Retinal pigment epithelial cell (primary cell): ENCODE results near the gene PLCB4.

ENCODE experiments used
- DNase-seq: peaks from one replicate; pipeline ENCODE4 v3.0.0-alpha.2; 2010; ENCODE audit warnings: low read depth
- H3K4me3 ChIP-seq: 2 replicates; pipeline ENCODE4 v1.5.1; 2011; ENCODE audit warnings: mild to moderate bottlenecking, low read length, control low read depth, moderate library complexity
- TF ChIP-seq, protein P1 (sequence below): conservative IDR thresholded peaks from 2 replicates; pipeline ENCODE4 v1.5.1; 2011; ENCODE audit warnings: low read depth, low read length, control low read depth, inconsistent platforms

Gene PLCB4

DNA sequence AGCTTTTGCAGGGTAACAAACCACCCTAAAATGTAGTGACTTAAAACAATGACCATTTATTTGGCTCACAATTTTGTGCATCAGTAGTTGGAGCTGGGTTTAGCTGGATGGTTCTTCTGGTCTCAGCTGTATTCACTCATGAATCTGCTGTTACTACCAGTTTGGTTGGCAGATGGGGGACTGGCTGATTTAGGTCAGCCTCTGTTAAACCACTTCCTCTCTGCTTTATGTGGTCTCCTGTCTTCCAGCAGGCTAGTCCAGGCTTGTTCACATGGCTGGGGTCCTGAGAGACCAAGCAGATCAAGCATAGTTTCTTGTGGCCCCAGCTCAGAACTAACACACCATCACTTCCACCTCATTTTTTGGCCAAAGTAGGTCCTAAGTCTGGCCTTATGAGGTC is 378.3 kb downstream of the PLCB4 start:
- H3K4me3 ChIP-seq = no peak overlapping the region
- TF ChIP-seq, protein P1, sequence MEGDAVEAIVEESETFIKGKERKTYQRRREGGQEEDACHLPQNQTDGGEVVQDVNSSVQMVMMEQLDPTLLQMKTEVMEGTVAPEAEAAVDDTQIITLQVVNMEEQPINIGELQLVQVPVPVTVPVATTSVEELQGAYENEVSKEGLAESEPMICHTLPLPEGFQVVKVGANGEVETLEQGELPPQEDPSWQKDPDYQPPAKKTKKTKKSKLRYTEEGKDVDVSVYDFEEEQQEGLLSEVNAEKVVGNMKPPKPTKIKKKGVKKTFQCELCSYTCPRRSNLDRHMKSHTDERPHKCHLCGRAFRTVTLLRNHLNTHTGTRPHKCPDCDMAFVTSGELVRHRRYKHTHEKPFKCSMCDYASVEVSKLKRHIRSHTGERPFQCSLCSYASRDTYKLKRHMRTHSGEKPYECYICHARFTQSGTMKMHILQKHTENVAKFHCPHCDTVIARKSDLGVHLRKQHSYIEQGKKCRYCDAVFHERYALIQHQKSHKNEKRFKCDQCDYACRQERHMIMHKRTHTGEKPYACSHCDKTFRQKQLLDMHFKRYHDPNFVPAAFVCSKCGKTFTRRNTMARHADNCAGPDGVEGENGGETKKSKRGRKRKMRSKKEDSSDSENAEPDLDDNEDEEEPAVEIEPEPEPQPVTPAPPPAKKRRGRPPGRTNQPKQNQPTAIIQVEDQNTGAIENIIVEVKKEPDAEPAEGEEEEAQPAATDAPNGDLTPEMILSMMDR = no peak
- DNase-seq = no peak

DNA sequence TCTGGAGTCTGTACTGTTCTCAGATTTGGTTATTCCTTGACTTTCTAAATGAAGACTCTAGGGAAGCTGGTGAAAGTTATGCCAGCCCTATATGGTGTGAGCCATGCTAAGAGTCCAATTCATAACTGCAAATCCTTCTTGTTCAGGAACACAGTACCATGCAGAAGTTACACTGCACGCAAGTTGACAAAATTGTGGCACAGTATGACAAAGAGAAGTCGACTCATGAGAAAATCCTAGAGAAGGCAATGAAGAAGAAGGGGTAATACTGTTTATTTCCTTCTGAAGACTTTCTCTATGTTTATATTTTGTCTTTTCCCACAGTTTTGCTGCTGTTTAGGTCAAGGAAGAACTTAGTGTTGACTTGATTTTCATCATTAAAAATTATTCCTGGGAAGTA is 384.3 kb downstream of the PLCB4 start:
- TF ChIP-seq, protein P1 = no peak
- DNase-seq = no peak

DNA sequence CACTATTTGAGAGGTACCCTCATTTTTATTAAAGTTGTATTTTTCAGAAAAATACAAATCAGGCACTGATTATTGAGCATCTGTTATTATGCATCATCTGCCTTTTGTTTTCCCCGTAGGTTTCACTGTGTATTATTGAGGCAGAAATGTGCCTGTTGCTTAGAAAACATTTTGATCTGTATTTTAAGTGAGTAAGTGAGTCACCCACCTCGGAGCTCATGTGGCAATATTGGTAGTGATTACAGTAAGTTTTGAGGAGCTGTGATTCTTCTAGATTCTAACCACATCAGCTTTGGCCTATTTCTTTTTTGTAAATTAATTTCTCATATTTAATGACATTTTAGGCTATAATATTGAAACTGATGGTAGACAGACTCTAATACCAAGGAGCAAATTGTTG is 385.9 kb downstream of the PLCB4 start:
- no peak for DNase-seq
- TF ChIP-seq, protein P1 = no peak
- no peak overlapping the region for H3K4me3 ChIP-seq

More for the DNA sequence above, 384.3 kb downstream of the PLCB4 start:
- H3K4me3 ChIP-seq = no peak overlapping the region

GRCh38 chr20:9457136-9457535 is 388.2 kb downstream of the PLCB4 start:
- TF ChIP-seq, protein P1 = no peak
- no peak overlapping the region for H3K4me3 ChIP-seq
- DNase-seq = no peak

- no peak for DNase-seq
- no peak overlapping the region for H3K4me3 ChIP-seq
- TF ChIP-seq, protein P1 = peak; percentile 32
Observed at GRCh38 chr20:9458138-9458796, 389.4 kb downstream of the PLCB4 start.

- no peak overlapping the region for H3K4me3 ChIP-seq
- DNase-seq = peak; percentile 78
- TF ChIP-seq, protein P1 = no peak
Observed at GRCh38 chr20:9460518-9460917, 391.6 kb downstream of the PLCB4 start.

DNA sequence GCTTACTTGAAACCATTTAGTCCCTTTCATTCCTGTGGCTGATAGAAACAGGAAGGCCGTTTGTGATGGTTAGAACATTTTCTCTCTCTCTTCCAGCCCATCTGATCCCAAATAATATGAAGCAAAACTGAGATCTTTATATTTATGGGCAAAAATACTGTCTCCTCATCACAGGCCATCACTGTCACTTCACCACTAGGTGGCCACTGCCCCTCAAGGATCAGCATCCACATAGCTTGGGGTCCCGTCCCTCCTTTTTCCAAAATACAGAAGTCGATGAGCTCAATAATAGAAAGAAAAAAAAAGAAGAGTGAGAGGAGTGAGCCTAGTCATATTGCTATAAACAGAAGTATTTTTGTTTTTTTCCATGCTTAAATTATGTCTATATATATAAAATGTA is 399.1 kb downstream of the PLCB4 start:
- no peak for DNase-seq
- H3K4me3 ChIP-seq = no peak overlapping the region
- TF ChIP-seq, protein P1 = peak; percentile 65
